GM12878 (cell line): ENCODE measurements around the gene ATXN1. TPM values are rescaled to one million over a fixed set of nuclear protein-coding genes. Genes with fewer than 3 reads are reported as not detected.

Experiments
- BCL11A ChIP-seq: IDR thresholded peaks from 2 replicates; pipeline ENCODE4 v1.6.1; 2011; ENCODE audit warnings: low read depth, low read length
- CEBPB ChIP-seq, 2 experiments: fragments of 150-350 bp in 1 of 2; IDR thresholded peaks; 2 replicates each; pipeline ENCODE4 v1.6.1; 2012 to 2014; ENCODE audit warnings: low read depth in 2 of 2, low read length in 2 of 2, borderline replicate concordance in 1 of 2, inconsistent platforms in 1 of 2
- CREB1 ChIP-seq: IDR thresholded peaks from 2 replicates; pipeline ENCODE4 v1.6.1; 2012; ENCODE audit warnings: low read depth, mild to moderate bottlenecking, inconsistent platforms
- CREM ChIP-seq: IDR thresholded peaks from 2 replicates; pipeline ENCODE4 v1.6.1; 2014; ENCODE audit warnings: antibody characterized with exemption, low read depth
- GABPA ChIP-seq: IDR thresholded peaks from 2 replicates; pipeline ENCODE4 v1.6.1; 2014; ENCODE audit warnings: antibody characterized with exemption, low read depth, mild to moderate bottlenecking, inconsistent platforms
- HDAC6 ChIP-seq: fragments of 200-600 bp; sonication (generic); IDR thresholded peaks from one replicate; pipeline ENCODE4 v1.8.0; 2017; ENCODE audit warnings: antibody characterized with exemption; ENCODE audit not compliant: unreplicated experiment
- IKZF1 ChIP-seq: fragments of 450-650 bp; conservative IDR thresholded peaks from 2 replicates; pipeline ENCODE4 v1.6.1; 2017; ENCODE audit warnings: antibody characterized with exemption, mild to moderate bottlenecking
- MTA2 ChIP-seq: fragments of 450-650 bp; IDR thresholded peaks from 2 replicates; pipeline ENCODE4 v1.6.1; 2016; ENCODE audit warnings: low read depth, mild to moderate bottlenecking, moderate library complexity
- MTA3 ChIP-seq: IDR thresholded peaks from 2 replicates; pipeline ENCODE4 v1.6.1; 2012; ENCODE audit warnings: low read length, inconsistent platforms, borderline replicate concordance
- NBN ChIP-seq: fragments of 450-650 bp; IDR thresholded peaks from 2 replicates; pipeline ENCODE4 v1.6.1; 2016
- NFIC ChIP-seq: IDR thresholded peaks from 2 replicates; pipeline ENCODE4 v1.6.1; 2012; ENCODE audit warnings: low read depth, mild to moderate bottlenecking, inconsistent platforms, low read length, moderate library complexity
- NR2C1 ChIP-seq: fragments of 450-650 bp; IDR thresholded peaks from 2 replicates; pipeline ENCODE4 v1.6.1; 2017; ENCODE audit warnings: antibody characterized with exemption, mild to moderate bottlenecking, moderate library complexity
- NR2C2 ChIP-seq: IDR thresholded peaks from 2 replicates; pipeline ENCODE4 v1.6.1; 2011; ENCODE audit warnings: borderline replicate concordance, low read depth; ENCODE audit not compliant: control insufficient read depth, insufficient read length
- PAX8 ChIP-seq: fragments of 450-650 bp; IDR thresholded peaks from 2 replicates; pipeline ENCODE4 v1.6.1; 2017; ENCODE audit warnings: mild to moderate bottlenecking, moderate library complexity
- POLR2AphosphoS5 ChIP-seq: IDR thresholded peaks from 2 replicates; pipeline ENCODE4 v1.6.1; 2011; ENCODE audit warnings: mild to moderate bottlenecking, low read length, inconsistent platforms
- RFX5 ChIP-seq: IDR thresholded peaks from 2 replicates; pipeline ENCODE4 v1.6.1; 2011; ENCODE audit warnings: low read depth, low read length, improper control_type of control experiment
- RUNX3 ChIP-seq: IDR thresholded peaks from 2 replicates; pipeline ENCODE4 v1.6.1; 2012; ENCODE audit warnings: low read length, inconsistent platforms
- TCF3 ChIP-seq: IDR thresholded peaks from 2 replicates; pipeline ENCODE4 v1.6.1; 2012; ENCODE audit warnings: low read depth, mild to moderate bottlenecking, low read length, borderline replicate concordance; ENCODE audit not compliant: insufficient read depth
- WRNIP1 ChIP-seq: IDR thresholded peaks from 2 replicates; pipeline ENCODE4 v1.6.1; 2011; ENCODE audit warnings: low read depth, low read length, improper control_type of control experiment, borderline replicate concordance
- ZNF274 ChIP-seq: IDR thresholded peaks from one replicate; pipeline ENCODE4 v1.8.0; 2011; ENCODE audit not compliant: insufficient read length, insufficient read depth
- ZZZ3 ChIP-seq: IDR thresholded peaks from 2 replicates; pipeline ENCODE4 v1.6.1; 2011; ENCODE audit warnings: low read depth; ENCODE audit not compliant: control insufficient read depth, insufficient read length
- polyA plus RNA-seq, 11 experiments: library from polyadenylated mRNA; depleted of rRNA in 4 of 11; unstranded in 6 of 11; stranded (reverse) in 5 of 11; fragments of >200 nt; fragmentation: Nextera tagmentation in 4 of 11; fragmentation: Illumina TruSeq in 1 of 11; extraction: Ambion mirVana in 4 of 11; extraction: Trizol in 1 of 11; gene quantifications; 1 replicate in 1 of 11; 2 replicates in 10 of 11; pipeline versions ENCODE4 v1.2.1 to v1.2.3, GENCODE V29; 2011 to 2016; ENCODE audit warnings: inconsistent platforms in 2 of 11, missing spikeins in 2 of 11, low read depth in 1 of 11
- total RNA-seq, 4 experiments: library from RNA; depleted of rRNA in 3 of 4; stranded (reverse); fragments of >200 nt in 3 of 4; fragmentation: Illumina TruSeq in 1 of 4; extraction: Trizol in 1 of 4; gene quantifications; 2 replicates each; pipeline versions ENCODE4 v1.2.1 to v1.2.3, GENCODE V29; 2013 to 2021
- TF ChIP-seq, protein P1 (sequence below): IDR thresholded peaks from 2 replicates; pipeline ENCODE4 v1.6.1; 2012; ENCODE audit warnings: low read length, inconsistent platforms
- TF ChIP-seq, protein P2 (sequence below): fragments of 450-650 bp; IDR thresholded peaks from 2 replicates; pipeline ENCODE4 v1.6.1; 2017; ENCODE audit warnings: antibody characterized with exemption, mild to moderate bottlenecking, moderate library complexity
- TF ChIP-seq, protein P3 (sequence below): fragments of 450-650 bp; IDR thresholded peaks from 2 replicates; pipeline ENCODE4 v1.6.1; 2017; ENCODE audit warnings: mild to moderate bottlenecking, low read depth, inconsistent platforms; ENCODE audit not compliant: poor library complexity, severe bottlenecking

Gene ATXN1
- total and polyA plus RNA-seq, 10 of the 15 experiments (the other 5 are each of a cell fraction or from before 2014, with no cell fraction given), result 12.2 to 51.2 (median 20.5) TPM

DNA sequence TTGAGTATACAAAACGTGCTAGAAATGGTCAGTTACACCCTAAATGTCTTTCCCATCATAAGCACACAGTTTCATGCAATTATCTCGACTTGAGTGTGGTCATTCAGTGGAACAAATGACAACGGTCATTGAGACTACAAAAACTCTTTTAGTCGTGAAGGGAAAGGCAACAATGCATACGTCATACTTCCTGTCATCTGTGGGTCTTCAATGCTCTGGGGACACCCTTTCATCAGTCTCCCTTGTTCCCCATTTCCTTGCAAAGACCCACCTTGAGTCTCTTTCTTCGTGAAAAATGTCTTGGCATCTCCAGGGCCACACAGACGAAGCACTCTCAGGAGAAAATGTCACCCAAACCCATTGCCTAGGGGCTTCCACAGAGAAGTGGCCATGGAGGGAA, 284.4 kb downstream of the ATXN1 start (continued):
- TF ChIP-seq ZZZ3, result no peak
- no peak for TF ChIP-seq RFX5
- peak; percentile 83 for TF ChIP-seq IKZF1
- peak; percentile 93 for TF ChIP-seq MTA2
- no peak for TF ChIP-seq TCF3
- peak; percentile 77; the same call in 1 of the 2 replicates for TF ChIP-seq NFIC
- no peak for TF ChIP-seq GABPA
- no peak for TF ChIP-seq WRNIP1
- no peak for TF ChIP-seq HDAC6
- TF ChIP-seq, protein P1, sequence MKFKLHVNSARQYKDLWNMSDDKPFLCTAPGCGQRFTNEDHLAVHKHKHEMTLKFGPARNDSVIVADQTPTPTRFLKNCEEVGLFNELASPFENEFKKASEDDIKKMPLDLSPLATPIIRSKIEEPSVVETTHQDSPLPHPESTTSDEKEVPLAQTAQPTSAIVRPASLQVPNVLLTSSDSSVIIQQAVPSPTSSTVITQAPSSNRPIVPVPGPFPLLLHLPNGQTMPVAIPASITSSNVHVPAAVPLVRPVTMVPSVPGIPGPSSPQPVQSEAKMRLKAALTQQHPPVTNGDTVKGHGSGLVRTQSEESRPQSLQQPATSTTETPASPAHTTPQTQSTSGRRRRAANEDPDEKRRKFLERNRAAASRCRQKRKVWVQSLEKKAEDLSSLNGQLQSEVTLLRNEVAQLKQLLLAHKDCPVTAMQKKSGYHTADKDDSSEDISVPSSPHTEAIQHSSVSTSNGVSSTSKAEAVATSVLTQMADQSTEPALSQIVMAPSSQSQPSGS, result peak; percentile 87
- TF ChIP-seq CREM, result peak; percentile 91
- TF ChIP-seq NR2C2, result no peak
- no peak for TF ChIP-seq CEBPB (IDR thresholded peaks at IDR 0.05; ENCODE audit: borderline replicate concordance in 1 of 2, low read depth in 2 of 2, low read length in 2 of 2)
- peak; percentile 61 for TF ChIP-seq MTA3
- peak; percentile 73 for TF ChIP-seq NBN
- peak; percentile 85 for TF ChIP-seq CREB1
- peak; percentile 73 for TF ChIP-seq BCL11A
- no peak for TF ChIP-seq POLR2AphosphoS5
- TF ChIP-seq NR2C1, result no peak
- TF ChIP-seq, protein P2, sequence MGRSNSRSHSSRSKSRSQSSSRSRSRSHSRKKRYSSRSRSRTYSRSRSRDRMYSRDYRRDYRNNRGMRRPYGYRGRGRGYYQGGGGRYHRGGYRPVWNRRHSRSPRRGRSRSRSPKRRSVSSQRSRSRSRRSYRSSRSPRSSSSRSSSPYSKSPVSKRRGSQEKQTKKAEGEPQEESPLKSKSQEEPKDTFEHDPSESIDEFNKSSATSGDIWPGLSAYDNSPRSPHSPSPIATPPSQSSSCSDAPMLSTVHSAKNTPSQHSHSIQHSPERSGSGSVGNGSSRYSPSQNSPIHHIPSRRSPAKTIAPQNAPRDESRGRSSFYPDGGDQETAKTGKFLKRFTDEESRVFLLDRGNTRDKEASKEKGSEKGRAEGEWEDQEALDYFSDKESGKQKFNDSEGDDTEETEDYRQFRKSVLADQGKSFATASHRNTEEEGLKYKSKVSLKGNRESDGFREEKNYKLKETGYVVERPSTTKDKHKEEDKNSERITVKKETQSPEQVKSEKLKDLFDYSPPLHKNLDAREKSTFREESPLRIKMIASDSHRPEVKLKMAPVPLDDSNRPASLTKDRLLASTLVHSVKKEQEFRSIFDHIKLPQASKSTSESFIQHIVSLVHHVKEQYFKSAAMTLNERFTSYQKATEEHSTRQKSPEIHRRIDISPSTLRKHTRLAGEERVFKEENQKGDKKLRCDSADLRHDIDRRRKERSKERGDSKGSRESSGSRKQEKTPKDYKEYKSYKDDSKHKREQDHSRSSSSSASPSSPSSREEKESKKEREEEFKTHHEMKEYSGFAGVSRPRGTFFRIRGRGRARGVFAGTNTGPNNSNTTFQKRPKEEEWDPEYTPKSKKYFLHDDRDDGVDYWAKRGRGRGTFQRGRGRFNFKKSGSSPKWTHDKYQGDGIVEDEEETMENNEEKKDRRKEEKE, result no peak
- TF ChIP-seq, protein P3, sequence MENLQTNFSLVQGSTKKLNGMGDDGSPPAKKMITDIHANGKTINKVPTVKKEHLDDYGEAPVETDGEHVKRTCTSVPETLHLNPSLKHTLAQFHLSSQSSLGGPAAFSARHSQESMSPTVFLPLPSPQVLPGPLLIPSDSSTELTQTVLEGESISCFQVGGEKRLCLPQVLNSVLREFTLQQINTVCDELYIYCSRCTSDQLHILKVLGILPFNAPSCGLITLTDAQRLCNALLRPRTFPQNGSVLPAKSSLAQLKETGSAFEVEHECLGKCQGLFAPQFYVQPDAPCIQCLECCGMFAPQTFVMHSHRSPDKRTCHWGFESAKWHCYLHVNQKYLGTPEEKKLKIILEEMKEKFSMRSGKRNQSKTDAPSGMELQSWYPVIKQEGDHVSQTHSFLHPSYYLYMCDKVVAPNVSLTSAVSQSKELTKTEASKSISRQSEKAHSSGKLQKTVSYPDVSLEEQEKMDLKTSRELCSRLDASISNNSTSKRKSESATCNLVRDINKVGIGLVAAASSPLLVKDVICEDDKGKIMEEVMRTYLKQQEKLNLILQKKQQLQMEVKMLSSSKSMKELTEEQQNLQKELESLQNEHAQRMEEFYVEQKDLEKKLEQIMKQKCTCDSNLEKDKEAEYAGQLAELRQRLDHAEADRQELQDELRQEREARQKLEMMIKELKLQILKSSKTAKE, result no peak
- TF ChIP-seq ZNF274, result no peak
- TF ChIP-seq RUNX3, result peak; percentile 82
- TF ChIP-seq PAX8, result no peak
